Measurements from ENCODE around the gene EIF2S1.

The EIF2S1 gene

DNA sequence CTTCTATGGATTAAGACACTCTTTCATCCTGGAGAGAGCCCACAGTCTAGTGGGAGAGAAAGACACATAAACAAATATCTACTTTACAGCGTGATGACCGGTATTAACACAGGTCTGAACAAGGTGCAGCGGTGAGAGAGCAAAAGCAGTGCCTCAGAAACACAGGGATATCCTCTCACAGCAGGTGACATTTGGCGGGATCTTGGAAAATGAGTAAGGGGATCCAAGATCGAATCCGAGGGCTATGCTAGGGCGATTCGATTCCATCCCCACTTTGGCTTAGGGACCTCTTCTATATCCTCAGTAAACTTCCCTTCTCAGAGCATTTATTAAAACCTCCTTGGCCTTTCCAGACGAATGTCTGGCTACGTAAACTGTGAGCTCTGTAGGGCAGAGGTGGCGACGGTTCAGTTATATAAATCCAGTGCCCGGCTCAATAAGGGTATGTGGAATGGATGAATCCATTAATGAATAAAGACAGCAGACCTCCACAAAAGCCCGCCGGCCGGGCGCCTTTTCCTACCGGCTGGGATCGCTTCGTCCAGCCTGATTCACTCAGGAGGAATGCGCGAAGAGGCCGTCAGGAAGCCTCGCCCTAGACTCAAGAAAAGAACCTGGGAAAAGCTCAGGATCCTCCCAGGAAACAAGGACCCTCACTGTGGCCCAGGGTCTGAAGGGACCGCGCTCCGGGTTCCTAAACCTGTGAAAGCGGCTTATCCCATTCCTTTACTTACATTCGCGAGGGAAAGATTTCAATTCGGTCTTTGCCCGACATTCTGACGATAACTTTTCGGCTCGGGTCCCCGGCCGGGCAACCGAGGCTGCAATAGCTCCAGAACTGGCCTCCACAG lies 979 bp upstream of the EIF2S1 start:
- Histone ChIP-seq H3K27me3 (ENCODE audit: insufficient read depth, poor library complexity, severe bottlenecking) (no peaks in the 10 kb centered on the region), H3K9me3 (ENCODE audit: severe bottlenecking) (no peaks in the 10 kb centered on the region), H3K4me1 (ENCODE audit: insufficient read depth, poor library complexity, severe bottlenecking) (peaks cover 24% of the 10 kb centered on the region), H3K27ac (ENCODE audit: poor library complexity, severe bottlenecking) (peak overlapping the region; percentile 84), H3K4me3 (ENCODE audit: severe bottlenecking) (peak overlapping the region; percentile 73), H3K36me3 (ENCODE audit: low read depth) (peaks cover 36% of the 10 kb centered on the region)
- TF ChIP-seq, protein P1, sequence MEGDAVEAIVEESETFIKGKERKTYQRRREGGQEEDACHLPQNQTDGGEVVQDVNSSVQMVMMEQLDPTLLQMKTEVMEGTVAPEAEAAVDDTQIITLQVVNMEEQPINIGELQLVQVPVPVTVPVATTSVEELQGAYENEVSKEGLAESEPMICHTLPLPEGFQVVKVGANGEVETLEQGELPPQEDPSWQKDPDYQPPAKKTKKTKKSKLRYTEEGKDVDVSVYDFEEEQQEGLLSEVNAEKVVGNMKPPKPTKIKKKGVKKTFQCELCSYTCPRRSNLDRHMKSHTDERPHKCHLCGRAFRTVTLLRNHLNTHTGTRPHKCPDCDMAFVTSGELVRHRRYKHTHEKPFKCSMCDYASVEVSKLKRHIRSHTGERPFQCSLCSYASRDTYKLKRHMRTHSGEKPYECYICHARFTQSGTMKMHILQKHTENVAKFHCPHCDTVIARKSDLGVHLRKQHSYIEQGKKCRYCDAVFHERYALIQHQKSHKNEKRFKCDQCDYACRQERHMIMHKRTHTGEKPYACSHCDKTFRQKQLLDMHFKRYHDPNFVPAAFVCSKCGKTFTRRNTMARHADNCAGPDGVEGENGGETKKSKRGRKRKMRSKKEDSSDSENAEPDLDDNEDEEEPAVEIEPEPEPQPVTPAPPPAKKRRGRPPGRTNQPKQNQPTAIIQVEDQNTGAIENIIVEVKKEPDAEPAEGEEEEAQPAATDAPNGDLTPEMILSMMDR (IDR thresholded peaks at IDR 0.05; ENCODE audit: poor library complexity, severe bottlenecking): no peak
- DNase-seq (ENCODE audit: low spot score): peak; percentile 83
- ATAC-seq (ENCODE audit: low read depth): peak; percentile 66

DNA sequence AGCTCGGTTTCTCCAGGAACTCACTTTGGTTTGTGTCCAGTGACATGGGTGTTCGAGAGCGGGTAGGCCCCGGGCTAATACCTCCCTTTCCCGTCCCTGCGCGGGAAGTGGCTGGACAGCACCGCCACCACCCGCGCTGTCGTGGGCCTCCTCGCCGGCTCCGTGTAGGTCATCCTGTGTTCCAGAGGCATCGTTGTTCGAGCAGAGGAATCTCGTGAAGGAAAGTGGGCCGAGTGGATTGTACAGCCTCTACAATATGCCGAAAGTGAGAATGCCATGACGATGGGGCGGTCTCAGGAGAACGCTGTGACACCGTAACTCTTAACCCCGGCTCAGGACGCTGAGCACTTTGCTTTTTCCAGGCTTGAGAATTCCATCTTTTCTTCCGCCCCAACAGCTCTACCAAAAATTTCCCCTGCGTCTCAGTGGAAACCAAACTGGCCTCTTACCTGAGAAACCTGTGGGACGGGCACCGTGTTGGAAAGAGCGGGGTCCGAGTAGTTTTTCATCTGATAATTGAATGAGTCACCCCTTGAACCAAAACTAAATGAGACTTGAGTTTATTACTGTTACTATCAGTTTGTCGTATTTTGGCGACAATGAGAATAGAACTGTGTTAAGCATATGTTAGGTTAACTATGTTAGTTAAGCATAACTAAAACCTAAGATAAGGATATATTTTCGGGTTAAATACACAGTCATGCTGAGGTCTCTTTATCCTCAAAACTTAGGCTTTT lies 510 bp downstream of the EIF2S1 start:
- Histone ChIP-seq H3K27me3 (ENCODE audit: insufficient read depth, poor library complexity, severe bottlenecking) (no peaks in the 10 kb centered on the region), H3K9me3 (ENCODE audit: severe bottlenecking) (no peaks in the 10 kb centered on the region), H3K27ac (ENCODE audit: poor library complexity, severe bottlenecking) (peak overlapping the region; percentile 84), H3K4me1 (ENCODE audit: insufficient read depth, poor library complexity, severe bottlenecking) (peaks cover 24% of the 10 kb centered on the region), H3K36me3 (ENCODE audit: low read depth) (peaks cover 47% of the 10 kb centered on the region), H3K4me3 (ENCODE audit: severe bottlenecking) (peak overlapping the region; percentile 73)
- DNase-seq (ENCODE audit: low spot score): no peak
- peak; percentile 35 for ATAC-seq (ENCODE audit: low read depth)
- TF ChIP-seq, protein P1 (IDR thresholded peaks at IDR 0.05; ENCODE audit: poor library complexity, severe bottlenecking): no peak

DNA sequence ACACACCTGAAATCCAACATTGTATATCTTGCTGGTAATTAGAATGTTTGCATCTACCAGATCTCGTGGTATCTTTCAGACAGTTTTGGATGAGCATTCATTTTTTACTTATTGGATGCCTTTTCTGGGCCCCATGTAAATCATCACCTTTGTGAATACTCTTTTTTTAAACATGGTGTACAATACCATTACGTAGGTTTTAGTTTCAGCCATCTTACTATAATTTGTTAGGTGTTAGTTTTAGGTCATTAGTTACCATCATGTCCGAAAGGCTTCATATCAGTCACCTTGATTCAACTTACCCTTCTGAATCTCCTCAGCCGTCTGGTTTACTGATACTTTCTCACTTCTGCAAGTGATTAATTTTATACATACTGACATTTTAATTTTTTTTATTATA lies 5.3 kb downstream of the EIF2S1 start:
- ATAC-seq (ENCODE audit: low read depth) (no peak), DNase-seq (ENCODE audit: low spot score) (no peak)
- TF ChIP-seq, protein P1 (IDR thresholded peaks at IDR 0.05; ENCODE audit: poor library complexity, severe bottlenecking): no peak
- Histone ChIP-seq H3K4me3 (ENCODE audit: severe bottlenecking) (no peak overlapping the region), H3K27me3 (ENCODE audit: insufficient read depth, poor library complexity, severe bottlenecking) (no peaks in the 10 kb centered on the region), H3K27ac (ENCODE audit: poor library complexity, severe bottlenecking) (no peak overlapping the region), H3K36me3 (ENCODE audit: low read depth) (peaks cover 96% of the 10 kb centered on the region), H3K4me1 (ENCODE audit: insufficient read depth, poor library complexity, severe bottlenecking) (peaks cover 20% of the 10 kb centered on the region), H3K9me3 (ENCODE audit: severe bottlenecking) (no peaks in the 10 kb centered on the region)

DNA sequence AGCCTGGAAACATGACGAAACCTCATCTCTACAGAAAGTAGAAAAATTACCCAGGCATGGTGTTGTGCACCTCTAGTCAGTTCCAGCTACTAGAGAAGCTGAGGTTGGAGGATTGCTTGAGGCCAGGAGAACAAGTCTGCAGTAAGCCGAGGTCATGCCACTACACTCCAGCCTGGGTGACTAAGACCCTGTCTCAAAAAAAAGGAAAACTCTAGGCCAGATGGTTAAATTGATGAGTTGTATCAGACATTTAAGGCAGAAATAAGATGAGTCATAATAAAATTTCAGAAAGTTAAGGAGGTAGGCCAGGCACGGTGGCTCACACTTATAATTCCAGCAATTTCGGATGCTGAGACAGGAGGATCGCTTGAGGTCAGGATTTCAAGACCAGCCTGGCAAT lies 10.7 kb downstream of the EIF2S1 start:
- peaks cover 100% of the 10 kb centered on the region for H3K36me3 ChIP-seq (ENCODE audit: low read depth)
- no peaks in the 10 kb centered on the region for H3K9me3 ChIP-seq (ENCODE audit: severe bottlenecking)
- no peaks in the 10 kb centered on the region for H3K27me3 ChIP-seq (ENCODE audit: insufficient read depth, poor library complexity, severe bottlenecking)
- peak overlapping the region; percentile 7 for H3K27ac ChIP-seq (ENCODE audit: poor library complexity, severe bottlenecking)
- DNase-seq (ENCODE audit: low spot score) (no peak), ATAC-seq (ENCODE audit: low read depth) (peak; percentile 66)
- no peak overlapping the region for H3K4me3 ChIP-seq (ENCODE audit: severe bottlenecking)
- H3K4me1 ChIP-seq (ENCODE audit: insufficient read depth, poor library complexity, severe bottlenecking): peaks cover 20% of the 10 kb centered on the region
- TF ChIP-seq, protein P1 (IDR thresholded peaks at IDR 0.05; ENCODE audit: poor library complexity, severe bottlenecking): no peak
